MCF 10A (cell line): Measurements from ENCODE around the gene HSD11B1L. TPM values are rescaled to one million over a fixed set of nuclear protein-coding genes. Genes with fewer than 3 reads are reported as not detected.

Source experiments
- Bru-seq: library from RNA; stranded (reverse); fragments of 400-500 nt; gene quantifications from one replicate; lab custom pipeline; 2021; lab: Mats Ljungman, UMichigan
- BruChase-seq, 2 experiments: library from RNA; stranded (reverse); fragments of 400-500 nt; gene quantifications; one replicate each; lab custom pipeline; 2021; lab: Mats Ljungman, UMichigan
- BruUV-seq: library from RNA; stranded (reverse); fragments of 400-500 nt; replicated peaks from 2 replicates; lab custom pipeline; 2021; lab: Mats Ljungman, UMichigan
- CTCF ChIA-PET: fragments of 300-600 bp; sonication (Branson Sonifier 250); formaldehyde crosslinking; extraction: SDS; loops from one replicate; lab custom pipeline; 2021; ENCODE audit warnings: antibody characterized with exemption, inconsistent platforms; lab: Yijun Ruan, JAX
- POLR2A ChIA-PET: fragments of 300-600, 350-650 bp; sonication (Branson Sonifier 250); formaldehyde crosslinking; extraction: SDS; loops from one replicate; lab custom pipeline; 2020; ENCODE audit warnings: antibody characterized with exemption, inconsistent platforms; lab: Yijun Ruan, JAX
- DNase-seq: peaks from one replicate; pipeline ENCODE4 v3.0.0-alpha.2; 2018; ENCODE audit not compliant: unreplicated experiment
- H3K27ac Mint-ChIP-seq: one replicate; pipeline ENCODE4 v1.8.0; 2022; ENCODE audit warnings: mild to moderate bottlenecking, low read depth, mixed read lengths; ENCODE audit not compliant: unreplicated experiment
- H3K27me3 Mint-ChIP-seq: one replicate; pipeline ENCODE4 v1.8.0; 2022; ENCODE audit warnings: mixed read lengths; ENCODE audit not compliant: insufficient read depth, unreplicated experiment
- H3K36me3 Mint-ChIP-seq: one replicate; pipeline ENCODE4 v1.8.0; 2022; ENCODE audit warnings: mild to moderate bottlenecking, moderate library complexity, mixed read lengths; ENCODE audit not compliant: insufficient read depth, unreplicated experiment
- H3K4me1 Mint-ChIP-seq: one replicate; pipeline ENCODE4 v1.8.0; 2022; ENCODE audit warnings: mixed read lengths; ENCODE audit not compliant: insufficient read depth, unreplicated experiment
- H3K4me3 Mint-ChIP-seq: one replicate; pipeline ENCODE4 v1.8.0; 2022; ENCODE audit warnings: mild to moderate bottlenecking, moderate library complexity, mixed read lengths; ENCODE audit not compliant: unreplicated experiment
- H3K9me3 Mint-ChIP-seq: one replicate; pipeline ENCODE4 v1.8.0; 2022; ENCODE audit warnings: mixed read lengths; ENCODE audit not compliant: unreplicated experiment
- CTCF ChIP-seq: fragments of 200-600 bp; IDR thresholded peaks from one replicate; pipeline ENCODE4 v1.8.0; 2022; ENCODE audit warnings: antibody characterized with exemption, mild to moderate bottlenecking; ENCODE audit not compliant: unreplicated experiment
- intact Hi-C: fragments of 100-400 bp; cut with micrococcal nuclease; formaldehyde crosslinking; loops from 2 replicates; pipeline ENCODE4 v1.14.1; 2022
- long read RNA-seq: library from polyadenylated mRNA; stranded (forward); transcript quantifications from one replicate; pipeline ENCODE4 v2.0.0, GENCODE V29; 2022
- total RNA-seq: library from RNA; stranded (reverse); gene quantifications from 2 replicates; pipeline ENCODE4 v1.2.3, GENCODE V29; 2022

The HSD11B1L gene
- total RNA-seq (4.1 and 5.5 TPM in 2 replicates), Bru-seq, nascent RNA (percentile 28 among the genes with signal in this experiment), BruChase-seq, experiment 1, labeled RNA remaining after a 6-hour chase (percentile 41 among the genes with signal in this experiment), BruChase-seq, experiment 2, labeled RNA remaining after a 2-hour chase (percentile 31 among the genes with signal in this experiment)
- long read RNA-seq, partial matches to known transcripts, result 5 of 12 reads
- long read RNA-seq, other reads (novel, unspliced or antisense), result 2 of 12 reads

- intact Hi-C loops, result loop anchor here (1.0 kb wide), 1 partner anchor 10 kb away; the partner anchor contains the start of gene RPL36
- Mint-ChIP-seq H3K27me3 (no peaks in the 10 kb centered on the region), H3K4me1 (peaks cover 31% of the 10 kb centered on the region), H3K9me3 (no peaks in the 10 kb centered on the region), H3K36me3 (no peaks in the 10 kb centered on the region), H3K4me3 (peak within 1 kb of the TSS; percentile 76), H3K27ac (peak within 1 kb of the TSS; percentile 98)
- ChIA-PET POLR2A (interaction anchor here (1.1 to 2.1 kb wide), 4 partner anchors 9 to 56 kb away, joined by 5 to 23 read pairs (median 6); partner anchors contain the start of gene RPL36), CTCF (no interaction called here)
- no peak for TF ChIP-seq CTCF
- BruUV-seq, result no TSS peak
- peak; percentile 99 for DNase-seq
Observed at GRCh38 chr19:5680437-5681368, at the start of gene HSD11B1L, which contains the start of gene MICOS13. Gene HSD11B1L, plus strand, starts transcription at chr19:5681027. Its CDS starts 3,806 bp downstream, at chr19:5684833. Gene MICOS13, minus strand, starts transcription at chr19:5680516. Its CDS starts 30 bp downstream, at chr19:5680486.

GRCh38 chr19:5631567-5632240 lies 49.1 kb upstream of the HSD11B1L start:
- no TSS peak for BruUV-seq
- no peak for DNase-seq
- Mint-ChIP-seq H3K36me3 (peaks cover 67% of the 10 kb centered on the region), H3K4me3 (no peak overlapping the region), H3K4me1 (peaks cover 21% of the 10 kb centered on the region), H3K27ac (peak overlapping the region; percentile 51), H3K9me3 (no peaks in the 10 kb centered on the region), H3K27me3 (no peaks in the 10 kb centered on the region)
- ChIA-PET POLR2A (no interaction called here), CTCF (no interaction called here)
- intact Hi-C loops, result no loop called here
- TF ChIP-seq CTCF, result no peak

- DNase-seq, result no peak
- BruUV-seq, result no TSS peak
- no peaks in the 10 kb centered on the region for H3K9me3 Mint-ChIP-seq
- no peak overlapping the region for H3K4me3 Mint-ChIP-seq
- H3K27me3 Mint-ChIP-seq, result no peaks in the 10 kb centered on the region
- H3K4me1 Mint-ChIP-seq, result peaks cover 21% of the 10 kb centered on the region
- ChIA-PET CTCF (no interaction called here), POLR2A (no interaction called here)
- peaks cover 64% of the 10 kb centered on the region for H3K36me3 Mint-ChIP-seq
- TF ChIP-seq CTCF, result no peak
- intact Hi-C loops, result no loop called here
- peak overlapping the region; percentile 51 for H3K27ac Mint-ChIP-seq
Observed at GRCh38 chr19:5632241-5632612, 48.6 kb upstream of the HSD11B1L start.
